Esophagus squamous epithelium (tissue), 4 donors: ENCODE measurements around the gene FBXO2.

Experiments used
- POLR2A ChIP-seq, 4 donors: fragments of 450-650 bp; IDR thresholded peaks; one replicate each; pipeline ENCODE4 v1.6.1; 2017; ENCODE audit warnings: antibody characterized with exemption in 4 of 4, mild to moderate bottlenecking in 4 of 4, moderate library complexity in 3 of 4
- TF ChIP-seq, protein P1 (sequence below), 6 experiments: fragments of 450-650 bp in 4 of 6; fragments of 200-600 bp in 2 of 6; sonication (generic) in 2 of 6; IDR thresholded peaks; one replicate each; pipeline ENCODE4 v1.5.1; 2016 to 2019; ENCODE audit warnings: antibody characterized with exemption in 6 of 6, mild to moderate bottlenecking in 4 of 6, moderate library complexity in 4 of 6

DNA sequence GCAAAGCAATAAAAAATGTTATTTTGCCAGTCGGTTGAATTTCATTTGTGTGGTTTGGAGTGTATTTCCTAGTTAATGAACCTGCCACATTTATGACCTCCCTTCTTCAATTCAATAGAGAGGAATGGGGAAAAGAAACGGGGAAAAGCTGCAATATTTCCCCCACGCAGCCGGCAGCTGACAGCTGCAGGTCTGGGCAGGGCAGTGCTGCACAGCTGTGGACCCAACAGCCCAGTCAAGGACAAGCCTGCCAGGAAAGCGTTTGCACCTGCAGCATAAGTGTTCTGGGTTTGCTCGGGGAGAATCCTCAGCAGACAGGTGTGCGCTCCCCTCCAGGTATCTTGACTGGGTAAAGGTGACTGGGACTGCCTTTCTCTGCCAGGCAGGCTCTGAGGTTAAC, 53.4 kb downstream of the FBXO2 start:
- TF ChIP-seq POLR2A (IDR thresholded peaks at IDR 0.05), result no peak
- TF ChIP-seq, protein P1, sequence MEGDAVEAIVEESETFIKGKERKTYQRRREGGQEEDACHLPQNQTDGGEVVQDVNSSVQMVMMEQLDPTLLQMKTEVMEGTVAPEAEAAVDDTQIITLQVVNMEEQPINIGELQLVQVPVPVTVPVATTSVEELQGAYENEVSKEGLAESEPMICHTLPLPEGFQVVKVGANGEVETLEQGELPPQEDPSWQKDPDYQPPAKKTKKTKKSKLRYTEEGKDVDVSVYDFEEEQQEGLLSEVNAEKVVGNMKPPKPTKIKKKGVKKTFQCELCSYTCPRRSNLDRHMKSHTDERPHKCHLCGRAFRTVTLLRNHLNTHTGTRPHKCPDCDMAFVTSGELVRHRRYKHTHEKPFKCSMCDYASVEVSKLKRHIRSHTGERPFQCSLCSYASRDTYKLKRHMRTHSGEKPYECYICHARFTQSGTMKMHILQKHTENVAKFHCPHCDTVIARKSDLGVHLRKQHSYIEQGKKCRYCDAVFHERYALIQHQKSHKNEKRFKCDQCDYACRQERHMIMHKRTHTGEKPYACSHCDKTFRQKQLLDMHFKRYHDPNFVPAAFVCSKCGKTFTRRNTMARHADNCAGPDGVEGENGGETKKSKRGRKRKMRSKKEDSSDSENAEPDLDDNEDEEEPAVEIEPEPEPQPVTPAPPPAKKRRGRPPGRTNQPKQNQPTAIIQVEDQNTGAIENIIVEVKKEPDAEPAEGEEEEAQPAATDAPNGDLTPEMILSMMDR (IDR thresholded peaks at IDR 0.05), result no peak
